WTC11 (cell line): ENCODE measurements around the gene EPGN. TPM values are rescaled to one million over a fixed set of nuclear protein-coding genes. Genes with fewer than 3 reads are reported as not detected.

ENCODE experiments used
- ATAC-seq: fragments of 200-7000 bp; cut with Tn5 transposase; 2 replicates; pipeline ENCODE4 v1.10.0; 2021; ENCODE audit warnings: mild to moderate bottlenecking, moderate library complexity
- CTCF ChIA-PET: fragments of 300-600 bp; sonication (Branson Sonifier 250); formaldehyde crosslinking; loops from one replicate; lab custom pipeline; 2021; ENCODE audit warnings: antibody characterized with exemption; lab: Charles Lee
- POLR2A ChIA-PET: fragments of 350-600 bp; sonication (Branson Sonifier 250); formaldehyde crosslinking; loops from one replicate; lab custom pipeline; 2021; ENCODE audit warnings: antibody characterized with exemption; lab: Charles Lee
- DNase-seq: peaks from one replicate; pipeline ENCODE4 v3.0.0; 2021; ENCODE audit warnings: low spot score
- H3K27ac Mint-ChIP-seq: 2 replicates; pipeline ENCODE4 v1.8.0; 2021; ENCODE audit warnings: mixed read lengths
- H3K27me3 Mint-ChIP-seq: 2 replicates; pipeline ENCODE4 v1.8.0; 2021; ENCODE audit warnings: low read depth, mild to moderate bottlenecking, moderate library complexity, mixed read lengths
- H3K36me3 Mint-ChIP-seq: 2 replicates; pipeline ENCODE4 v1.8.0; 2021; ENCODE audit warnings: mixed read lengths
- H3K4me1 Mint-ChIP-seq: 2 replicates; pipeline ENCODE4 v1.8.0; 2022; ENCODE audit warnings: mixed read lengths
- H3K4me3 Mint-ChIP-seq: 2 replicates; pipeline ENCODE4 v1.8.0; 2021; ENCODE audit warnings: mild to moderate bottlenecking, moderate library complexity, mixed read lengths
- H3K9me3 Mint-ChIP-seq: 2 replicates; pipeline ENCODE4 v1.8.0; 2021; ENCODE audit warnings: mixed read lengths
- AR ChIP-seq: fragments of 250-450 bp; sonication (Bioruptor Pico); IDR thresholded peaks from 2 replicates; pipeline ENCODE4 v1.9.0; 2021; ENCODE audit warnings: mild to moderate bottlenecking
- FOXK1 ChIP-seq: sonication (generic); formaldehyde crosslinking; IDR thresholded peaks from 2 replicates; pipeline ENCODE4 v1.8.0; 2022; ENCODE audit warnings: mild to moderate bottlenecking, moderate library complexity, missing genetic modification reagents
- FOXP1 ChIP-seq: sonication (generic); formaldehyde crosslinking; IDR thresholded peaks from 2 replicates; pipeline ENCODE4 v1.8.0; 2022; ENCODE audit warnings: missing genetic modification reagents, mild to moderate bottlenecking, moderate library complexity, borderline replicate concordance
- OVOL2 ChIP-seq: fragments of 250-450 bp; sonication (Bioruptor Pico); IDR thresholded peaks from 2 replicates; pipeline ENCODE4 v1.9.0; 2021; ENCODE audit warnings: mild to moderate bottlenecking, borderline replicate concordance
- PRDM15 ChIP-seq: sonication (generic); formaldehyde crosslinking; IDR thresholded peaks from 2 replicates; pipeline ENCODE4 v1.8.0; 2022; ENCODE audit warnings: missing genetic modification reagents
- RELA ChIP-seq: sonication (generic); formaldehyde crosslinking; IDR thresholded peaks from 2 replicates; pipeline ENCODE4 v1.8.1; 2022; ENCODE audit warnings: missing genetic modification reagents, mild to moderate bottlenecking, borderline replicate concordance
- RORB ChIP-seq: fragments of 250-450 bp; sonication (Bioruptor Pico); IDR thresholded peaks from 2 replicates; pipeline ENCODE4 v1.9.0; 2021; ENCODE audit warnings: mild to moderate bottlenecking
- SMAD4 ChIP-seq: sonication (generic); formaldehyde crosslinking; IDR thresholded peaks from 2 replicates; pipeline ENCODE4 v1.8.0; 2022; ENCODE audit warnings: mild to moderate bottlenecking, missing genetic modification reagents
- TP53 ChIP-seq: sonication (generic); formaldehyde crosslinking; IDR thresholded peaks from 2 replicates; pipeline ENCODE4 v1.8.1; 2023; ENCODE audit warnings: mild to moderate bottlenecking, missing genetic modification reagents
- USF1 ChIP-seq: sonication (generic); formaldehyde crosslinking; IDR thresholded peaks from 2 replicates; pipeline ENCODE4 v1.8.0; 2022; ENCODE audit warnings: mild to moderate bottlenecking, missing genetic modification reagents
- USF2 ChIP-seq: sonication (generic); formaldehyde crosslinking; IDR thresholded peaks from 2 replicates; pipeline ENCODE4 v1.8.1; 2023; ENCODE audit warnings: mild to moderate bottlenecking, missing genetic modification reagents, moderate library complexity
- ZBTB21 ChIP-seq: sonication (generic); formaldehyde crosslinking; IDR thresholded peaks from 2 replicates; pipeline ENCODE4 v1.8.1; 2023; ENCODE audit warnings: mild to moderate bottlenecking, missing genetic modification reagents, borderline replicate concordance
- ZNF232 ChIP-seq: sonication (generic); formaldehyde crosslinking; IDR thresholded peaks from 2 replicates; pipeline ENCODE4 v1.8.0; 2022; ENCODE audit warnings: mild to moderate bottlenecking, missing genetic modification reagents
- ZNF263 ChIP-seq: sonication (generic); formaldehyde crosslinking; IDR thresholded peaks from 2 replicates; pipeline ENCODE4 v1.8.1; 2022; ENCODE audit warnings: low read depth, mild to moderate bottlenecking, moderate library complexity, missing genetic modification reagents
- ZNF281 ChIP-seq: sonication (generic); formaldehyde crosslinking; IDR thresholded peaks from 2 replicates; pipeline ENCODE4 v1.8.0; 2023; ENCODE audit warnings: mild to moderate bottlenecking, missing genetic modification reagents
- ZNF396 ChIP-seq: fragments of 250-450 bp; sonication (Bioruptor Pico); IDR thresholded peaks from 2 replicates; pipeline ENCODE4 v1.8.0; 2021; ENCODE audit warnings: mild to moderate bottlenecking, moderate library complexity, borderline replicate concordance
- ZNF416 ChIP-seq: fragments of 250-450 bp; sonication (Bioruptor Pico); IDR thresholded peaks from 2 replicates; pipeline ENCODE4 v1.9.0; 2021; ENCODE audit warnings: mild to moderate bottlenecking, inconsistent platforms
- total RNA-seq: library from RNA; stranded (reverse); gene quantifications from 3 replicates; pipeline ENCODE4 v1.2.3, GENCODE V29; 2021

The EPGN gene
- total RNA-seq, 1 experiment from 2014 or later, result not detected

GRCh38 chr4:74324262-74324661, 16.0 kb downstream of the EPGN start (continued):
- TF ChIP-seq ZNF281, result no peak
- no peak for TF ChIP-seq ZNF416 (CRISPR knock-in tag)
- TF ChIP-seq PRDM15, result no peak
- TF ChIP-seq RORB (CRISPR knock-in tag), result no peak
- TF ChIP-seq TP53 (CRISPR knock-in tag), result no peak
- TF ChIP-seq RELA, result no peak

- no peaks in the 10 kb centered on the region for H3K27me3 Mint-ChIP-seq
- H3K36me3 Mint-ChIP-seq, result no peaks in the 10 kb centered on the region
- ChIA-PET POLR2A (no interaction called here), CTCF (no interaction called here)
- H3K4me1 Mint-ChIP-seq, result peaks cover 16% of the 10 kb centered on the region
- no peak overlapping the region for H3K27ac Mint-ChIP-seq
- ATAC-seq, result no peak
- DNase-seq, result no peak
- no peak overlapping the region for H3K4me3 Mint-ChIP-seq
- TF ChIP-seq USF2 (no peak), AR (no peak), USF1 (CRISPR knock-in tag) (no peak), ZNF396 (CRISPR knock-in tag) (no peak), ZBTB21 (no peak), FOXK1 (no peak), ZNF416 (CRISPR knock-in tag) (no peak), ZNF263 (no peak), SMAD4 (CRISPR knock-in tag) (no peak), FOXP1 (CRISPR knock-in tag) (no peak), ZNF232 (CRISPR knock-in tag) (no peak), OVOL2 (no peak)
- H3K9me3 Mint-ChIP-seq, result no peaks in the 10 kb centered on the region
Observed at GRCh38 chr4:74325886-74326285, 17.6 kb downstream of the EPGN start.
